ACHN (cell line): ENCODE data around the gene SCN4A.
"Not testable (repeated sequence)": the region's sequence is repeated elsewhere in the genome, so short reads cannot be mapped to it uniquely, and the experiment has no call there.

ENCODE experiments used
- DNase-seq: peaks from one replicate; pipeline ENCODE4 v3.0.0-alpha.2; 2015
- in situ Hi-C: cut with HindIII; loops from 2 replicates; pipeline ENCODE4 v1.10.0; 2017; ENCODE audit warnings: low sequenced_read_pairs, low pct_ligation_motif_present, low pct_unique_long_range_greater_than_20kb

The SCN4A gene

GRCh38 chr17:63910096-63910495 is 62.6 kb downstream of the SCN4A start:
- in situ Hi-C loops = no loop called here
- no peak for DNase-seq

DNA sequence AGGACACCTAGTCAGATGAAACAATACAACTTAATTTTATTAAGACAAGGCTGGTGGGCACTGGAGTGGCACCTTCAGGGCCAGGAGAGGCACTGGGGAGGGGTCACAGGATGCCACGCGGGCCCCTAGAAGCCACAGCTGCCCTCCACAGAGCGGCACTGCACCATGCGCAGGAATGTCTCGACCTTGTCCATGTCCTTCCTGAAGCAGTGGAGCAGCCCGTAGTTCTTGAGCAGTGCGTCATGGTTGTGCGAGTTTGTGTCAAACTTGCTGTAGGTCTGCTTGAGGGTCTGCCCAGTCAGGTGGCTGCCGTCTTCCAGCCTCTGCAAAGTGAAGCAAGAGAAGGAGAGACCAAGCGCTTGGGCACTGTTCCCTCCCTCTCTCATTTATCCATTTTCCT is 63.1 kb downstream of the SCN4A start:
- in situ Hi-C loops, DNase-seq: not testable (repeated sequence)

DNA sequence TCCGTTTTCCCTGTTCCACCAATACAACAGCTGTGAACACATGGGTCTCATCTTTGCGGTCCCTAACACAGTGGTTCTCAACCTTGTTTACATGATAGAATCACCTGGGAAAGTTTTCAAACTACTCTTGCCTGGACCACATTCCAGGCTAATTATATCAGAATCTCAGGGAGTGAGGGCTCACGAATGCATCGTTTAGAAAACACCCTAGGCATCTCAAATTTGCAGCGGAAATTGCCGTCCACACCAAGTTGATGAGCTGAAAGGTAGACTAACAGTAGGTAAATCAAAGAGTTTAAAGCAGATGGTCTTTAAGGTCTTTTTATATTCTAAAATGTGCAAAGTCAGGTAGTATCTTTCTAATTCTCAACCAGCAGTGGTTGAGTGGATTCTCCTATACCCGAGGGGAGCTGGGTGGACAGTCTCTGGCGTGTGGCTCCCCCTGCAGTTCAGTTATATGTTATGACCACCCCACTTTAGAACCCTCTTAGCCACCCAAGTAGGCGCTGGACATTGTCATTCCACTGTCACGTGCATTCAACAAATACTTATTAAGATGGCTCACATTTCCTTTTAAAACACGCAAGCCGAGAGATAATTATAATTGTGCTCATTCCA is 65.4 kb downstream of the SCN4A start:
- in situ Hi-C loops = not testable (repeated sequence)
- DNase-seq = peak; percentile 45

- in situ Hi-C loops, DNase-seq: not testable (repeated sequence)
These were observed 67.9 kb downstream of the SCN4A start for GRCh38 chr17:63904796-63905195.

- in situ Hi-C loops = not testable (repeated sequence)
- peak; percentile 23 for DNase-seq
These were observed 68.9 kb downstream of the SCN4A start for GRCh38 chr17:63903787-63904201.

GRCh38 chr17:63901971-63902370 is 70.7 kb downstream of the SCN4A start:
- DNase-seq, in situ Hi-C loops: not testable (repeated sequence)

- in situ Hi-C loops, DNase-seq: not testable (repeated sequence)
These were observed 73.6 kb downstream of the SCN4A start for GRCh38 chr17:63898899-63899798.

DNA sequence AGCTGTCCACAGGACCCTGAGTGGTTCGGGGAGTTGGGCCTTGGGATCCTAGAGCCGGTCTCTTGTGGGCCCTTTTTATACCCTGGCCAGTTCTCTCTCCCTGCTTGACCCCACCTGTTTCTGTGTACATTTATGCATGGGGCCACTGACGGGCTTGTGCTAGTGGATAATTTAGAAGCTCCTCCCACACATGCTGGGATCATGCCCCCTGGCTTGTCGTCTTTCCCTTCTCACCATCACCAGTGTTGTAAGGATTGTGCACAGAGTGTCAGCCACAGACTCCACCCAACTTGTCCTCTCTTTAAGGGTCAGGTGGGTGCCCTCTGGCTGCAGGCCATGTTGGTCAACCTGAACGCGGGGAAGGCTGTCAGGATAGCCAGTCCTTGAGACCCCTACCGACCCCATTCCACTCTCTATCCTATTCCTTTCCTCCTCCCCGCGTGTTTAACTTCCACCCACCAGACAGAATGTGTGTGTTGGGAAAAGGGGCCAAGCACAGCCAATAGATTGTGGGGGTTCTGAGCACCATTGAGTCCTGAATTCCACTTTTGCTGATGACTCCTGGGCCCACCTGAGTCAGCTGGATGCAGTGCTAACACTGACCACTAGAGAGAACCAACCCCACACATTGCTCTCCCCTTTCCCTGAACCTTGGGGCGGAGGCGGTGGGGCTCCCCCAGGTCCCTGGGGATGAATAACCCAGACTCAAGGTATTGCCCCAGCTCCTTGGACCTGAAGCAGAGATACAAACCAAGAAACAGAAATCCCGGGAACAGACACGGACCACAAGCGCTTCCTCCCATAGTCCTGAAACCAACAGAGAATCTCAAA is 76.0 kb downstream of the SCN4A start, which contains the start of gene CSH1:
Gene CSH1, minus strand, starts transcription at position 51 of the 831 bp plus-strand sequence. CDS start 63 bp downstream, outside the sequence.
- in situ Hi-C loops, DNase-seq: not testable (repeated sequence)

DNA sequence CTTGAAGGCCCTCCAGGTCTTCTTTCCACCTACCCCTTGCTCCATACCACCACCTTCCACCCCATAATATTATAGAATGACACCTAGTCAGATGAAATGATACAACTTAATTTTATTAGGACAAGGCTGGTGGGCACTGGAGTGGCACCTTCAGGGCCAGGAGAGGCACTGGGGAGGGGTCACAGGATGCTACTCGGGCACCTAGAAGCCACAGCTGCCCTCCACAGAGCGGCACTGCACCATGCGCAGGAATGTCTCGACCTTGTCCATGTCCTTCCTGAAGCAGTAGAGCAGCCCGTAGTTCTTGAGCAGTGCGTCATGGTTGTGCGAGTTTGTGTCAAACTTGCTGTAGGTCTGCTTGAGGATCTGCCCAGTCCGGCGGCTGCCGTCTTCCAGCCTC is 77.9 kb downstream of the SCN4A start:
- DNase-seq, in situ Hi-C loops: not testable (repeated sequence)

DNA sequence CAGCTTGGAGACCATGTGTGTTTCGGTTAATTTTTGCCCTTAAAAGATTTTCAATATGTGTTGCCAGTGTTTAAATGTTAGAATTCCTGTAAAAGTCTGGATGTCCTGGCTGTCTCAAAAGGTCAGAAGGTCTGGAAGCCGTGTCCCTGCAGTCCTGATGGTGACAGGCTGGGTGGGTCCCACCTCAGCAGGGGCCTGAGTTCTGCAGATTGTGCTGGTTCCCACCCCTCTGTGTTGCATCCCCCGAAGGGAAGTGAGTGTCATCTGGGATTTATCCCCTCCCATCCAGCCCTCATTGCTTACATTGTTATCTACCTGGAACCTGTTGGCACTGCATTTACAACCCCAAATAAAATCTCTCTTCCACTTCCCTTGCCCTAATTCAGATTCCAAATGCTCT is 78.7 kb downstream of the SCN4A start:
- in situ Hi-C loops, DNase-seq: not testable (repeated sequence)

DNA sequence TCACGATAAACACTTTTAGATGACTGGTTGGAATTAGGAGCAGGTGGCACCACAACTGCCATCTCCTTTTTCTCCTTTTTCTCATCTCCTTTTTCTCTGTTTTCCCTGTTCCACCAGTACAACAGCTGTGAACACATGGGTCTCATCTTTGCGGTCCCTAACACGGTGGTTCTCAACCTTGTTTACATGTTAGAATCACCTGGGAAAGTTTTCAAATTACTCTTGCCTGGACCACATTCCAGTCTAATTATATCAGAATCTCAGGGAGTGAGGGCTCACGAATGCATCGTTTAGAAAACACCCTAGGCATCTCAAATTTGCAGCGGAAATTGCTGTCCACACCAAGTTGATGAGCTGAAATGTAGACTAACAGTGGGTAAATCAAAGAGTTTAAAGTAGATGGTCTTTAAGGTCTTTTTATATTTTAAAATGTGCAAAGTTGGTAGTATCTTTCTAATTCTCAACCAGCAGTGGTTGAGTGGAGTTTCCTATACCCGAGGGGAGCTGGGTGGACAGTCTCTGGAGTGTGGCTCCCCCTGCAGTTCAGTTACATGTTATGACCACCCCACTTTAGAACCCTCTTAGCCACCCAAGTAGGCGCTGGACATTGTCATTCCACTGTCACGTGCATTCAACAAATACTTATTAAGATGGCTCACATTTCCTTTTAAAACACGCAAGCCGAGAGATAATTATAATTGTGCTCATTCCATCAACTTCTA is 80.2 kb downstream of the SCN4A start:
- in situ Hi-C loops, DNase-seq: not testable (repeated sequence)

- in situ Hi-C loops = not testable (repeated sequence)
- peak; percentile 45 for DNase-seq
These were observed 83.5 kb downstream of the SCN4A start for GRCh38 chr17:63889026-63889848.
